Colonic mucosa (tissue), 4 donors: Measurements from ENCODE around the gene TMCC2. TPM values are rescaled to one million over a fixed set of nuclear protein-coding genes. Genes with fewer than 3 reads are reported as not detected.
A peak's percentile ranks its signal among the peaks of the same experiment; 100 is the strongest.

Experiments
- DNase-seq: peaks from one replicate; pipeline ENCODE4 v3.0.0-alpha.2; 2020
- H3K27ac ChIP-seq: fragments of 200-600 bp; one replicate; pipeline ENCODE4 v1.8.0; 2021
- H3K27me3 ChIP-seq: fragments of 200-600 bp; one replicate; pipeline ENCODE4 v1.8.0; 2021
- H3K36me3 ChIP-seq: fragments of 200-600 bp; one replicate; pipeline ENCODE4 v1.8.0; 2021
- H3K4me1 ChIP-seq: fragments of 200-600 bp; one replicate; pipeline ENCODE4 v1.8.0; 2021; ENCODE audit warnings: mild to moderate bottlenecking
- H3K4me3 ChIP-seq: fragments of 200-600 bp; one replicate; pipeline ENCODE4 v1.8.0; 2021
- H3K9ac ChIP-seq, 2 donors: one replicate each; pipeline ENCODE4 v1.7.0; 2013; ENCODE audit warnings: control low read depth in 2 of 2, low read depth in 2 of 2, low read length in 2 of 2
- H3K9me3 ChIP-seq: fragments of 200-600 bp; one replicate; pipeline ENCODE4 v1.8.0; 2021
- CTCF ChIP-seq: fragments of 200-600 bp; IDR thresholded peaks from one replicate; pipeline ENCODE4 v1.8.0; 2022; ENCODE audit warnings: antibody characterized with exemption, mild to moderate bottlenecking
- intact Hi-C: fragments of 100-400 bp; cut with DNase I; formaldehyde crosslinking; loops from one replicate; pipeline ENCODE4 v1.14.1; 2022
- total RNA-seq, 2 donors: library from RNA; stranded (reverse); fragmentation: NEBNext Ultra II Directional in 1 of 2; extraction: Animal tissue kit (Norgen Biotek cat#: 25700) in 1 of 2; gene quantifications; one replicate each; pipeline ENCODE4 v1.2.1, GENCODE V29; 2021
- donor health status: healthy.
- donor health status: DM: no; HTN: no; CAD: no.
- donor health status: DM: no; HTN: no; CAD: no.

Gene TMCC2
- total RNA-seq, 2 donors from 2014 or later: 0.25 to 0.88 TPM

GRCh38 chr1:205298191-205298994 lies 70.6 kb downstream of the TMCC2 start:
- Histone ChIP-seq H3K9ac (no peak overlapping the region), H3K36me3 (peaks cover 8% of the 10 kb centered on the region), H3K4me1 (no peaks in the 10 kb centered on the region), H3K27ac (no peak overlapping the region), H3K4me3 (no peak overlapping the region), H3K9me3 (no peaks in the 10 kb centered on the region), H3K27me3 (no peaks in the 10 kb centered on the region)
- DNase-seq: no peak
- intact Hi-C loops: no loop called here
- TF ChIP-seq CTCF: no peak

- no peaks in the 10 kb centered on the region for H3K27me3 ChIP-seq
- no peak for TF ChIP-seq CTCF
- intact Hi-C loops: no loop called here
- no peak overlapping the region for H3K9ac ChIP-seq
- no peaks in the 10 kb centered on the region for H3K4me1 ChIP-seq
- no peak for DNase-seq
- peaks cover 24% of the 10 kb centered on the region for H3K36me3 ChIP-seq
- no peak overlapping the region for H3K4me3 ChIP-seq
- H3K27ac ChIP-seq: no peak overlapping the region
- no peaks in the 10 kb centered on the region for H3K9me3 ChIP-seq
These were observed 72.4 kb downstream of the TMCC2 start for GRCh38 chr1:205300149-205300548.

GRCh38 chr1:205301205-205301821 lies 73.6 kb downstream of the TMCC2 start:
- DNase-seq: no peak
- no peaks in the 10 kb centered on the region for H3K27me3 ChIP-seq
- H3K4me1 ChIP-seq: no peaks in the 10 kb centered on the region
- no peak for TF ChIP-seq CTCF
- H3K9ac ChIP-seq: no peak overlapping the region
- H3K9me3 ChIP-seq: no peaks in the 10 kb centered on the region
- H3K36me3 ChIP-seq: peaks cover 28% of the 10 kb centered on the region
- intact Hi-C loops: no loop called here
- no peak overlapping the region for H3K4me3 ChIP-seq
- H3K27ac ChIP-seq: peak overlapping the region; percentile 12

- intact Hi-C loops: no loop called here
- DNase-seq: no peak
- Histone ChIP-seq H3K27ac (peak overlapping the region; percentile 12), H3K4me3 (no peak overlapping the region), H3K9ac (no peak overlapping the region), H3K27me3 (no peaks in the 10 kb centered on the region), H3K36me3 (peaks cover 28% of the 10 kb centered on the region), H3K4me1 (peaks cover 6% of the 10 kb centered on the region), H3K9me3 (no peaks in the 10 kb centered on the region)
- TF ChIP-seq CTCF: no peak
These were observed 74.3 kb downstream of the TMCC2 start for GRCh38 chr1:205301842-205302588.

- DNase-seq: no peak
- no peak overlapping the region for H3K27ac ChIP-seq
- peaks cover 17% of the 10 kb centered on the region for H3K4me1 ChIP-seq
- peaks cover 34% of the 10 kb centered on the region for H3K36me3 ChIP-seq
- H3K9me3 ChIP-seq: no peaks in the 10 kb centered on the region
- intact Hi-C loops: no loop called here
- H3K27me3 ChIP-seq: no peaks in the 10 kb centered on the region
- H3K4me3 ChIP-seq: no peak overlapping the region
- no peak for TF ChIP-seq CTCF
- no peak overlapping the region for H3K9ac ChIP-seq
These were observed 75.6 kb downstream of the TMCC2 start for GRCh38 chr1:205303247-205303888.
